ENCODE measurements around the gene DCC. TPM values are rescaled to one million over a fixed set of nuclear protein-coding genes. Genes with fewer than 3 reads are reported as not detected.
"Not testable (repeated sequence)": the region's sequence is repeated elsewhere in the genome, so short reads cannot be mapped to it uniquely, and the experiment has no call there.

The DCC gene
- total and polyA plus RNA-seq, 9 of the 15 experiments (the other 6 are each of a cell fraction or from before 2014, with no cell fraction given), result not detected

DNA sequence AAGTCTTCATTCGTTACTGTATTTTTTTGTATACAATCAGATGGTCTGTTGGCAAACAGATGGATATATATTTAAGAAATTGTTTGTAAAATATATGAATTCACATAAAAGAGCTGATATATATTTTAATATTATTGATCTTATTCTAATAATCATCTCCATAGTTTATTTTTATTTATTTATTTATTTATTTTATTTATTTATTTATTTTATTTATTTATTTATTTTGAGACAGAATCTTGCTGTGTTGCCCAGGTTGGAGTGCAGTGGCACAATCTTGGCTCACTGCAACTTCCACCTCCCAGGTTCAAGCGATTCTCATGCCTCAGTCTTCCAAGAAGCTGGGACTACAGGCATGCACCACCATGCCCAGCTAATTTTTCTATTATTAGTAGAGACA is 1128.2 kb downstream of the DCC start:
- H3K27me3 ChIP-seq (ENCODE audit: control insufficient read depth in 2 of 2, insufficient read depth in 2 of 2, low read length in 2 of 2); H3K36me3 ChIP-seq (ENCODE audit: control insufficient read depth, insufficient read depth, low read length); H3K9me3 ChIP-seq (replicated peaks; ENCODE audit: control insufficient read depth, insufficient read depth, low read depth, low read length); BruUV-seq (replicated peaks); ATAC-seq; intact Hi-C loops (cut with micrococcal nuclease); POLR2A ChIA-PET; H3K4me3 ChIP-seq; H4K20me1 ChIP-seq (replicated peaks; ENCODE audit: control insufficient read depth, insufficient read depth, low read length); FAIRE-seq; H3K4me2 ChIP-seq (ENCODE audit: insufficient read depth, low read length); H2AFZ ChIP-seq (ENCODE audit: low read depth, low read length); DNase-seq (ENCODE audit: extremely low read depth in 1 of 4, low spot score in 3 of 4); H3K9me1 ChIP-seq (ENCODE audit: control insufficient read depth, insufficient read depth, low read length); in situ Hi-C loops (cut with MboI); H3K4me1 ChIP-seq (replicated peaks in 1 of 2; ENCODE audit: control insufficient read depth in 2 of 2, insufficient read depth in 2 of 2, low read length in 2 of 2); CTCF ChIA-PET (ENCODE audit: low intra/inter-chr PET ratio); H3K79me2 ChIP-seq (ENCODE audit: control insufficient read depth, insufficient read depth, low read length); H3K27ac ChIP-seq (ENCODE audit: extremely low read depth, low read depth, low read length); H3K9ac ChIP-seq (ENCODE audit: insufficient read depth in 1 of 2, low read depth in 2 of 2, low read length in 2 of 2): not testable (repeated sequence)
- 0% methylated on average over 2 of the region's 2 CpGs for WGBS (ENCODE audit: insufficient coverage, low coverage, missing lambda C conversion rate)

GRCh38 chr18:53472546-53472945 is 1132.5 kb downstream of the DCC start:
- Histone ChIP-seq H3K9me1 (ENCODE audit: control insufficient read depth, insufficient read depth, low read length) (no peaks in the 10 kb centered on the region), H3K4me1 (replicated peaks in 1 of 2; ENCODE audit: control insufficient read depth in 2 of 2, insufficient read depth in 2 of 2, low read length in 2 of 2) (no peaks in the 10 kb centered on the region), H3K4me3 (no peak overlapping the region), H4K20me1 (replicated peaks; ENCODE audit: control insufficient read depth, insufficient read depth, low read length) (no peaks in the 10 kb centered on the region), H3K27ac (ENCODE audit: extremely low read depth, low read depth, low read length) (no peak overlapping the region), H3K9ac (ENCODE audit: insufficient read depth in 1 of 2, low read depth in 2 of 2, low read length in 2 of 2) (no peak overlapping the region), H3K27me3 (ENCODE audit: control insufficient read depth in 2 of 2, insufficient read depth in 2 of 2, low read length in 2 of 2) (no peaks in the 10 kb centered on the region), H3K36me3 (ENCODE audit: control insufficient read depth, insufficient read depth, low read length) (no peaks in the 10 kb centered on the region), H3K9me3 (replicated peaks; ENCODE audit: control insufficient read depth, insufficient read depth, low read depth, low read length) (no peaks in the 10 kb centered on the region), H3K79me2 (ENCODE audit: control insufficient read depth, insufficient read depth, low read length) (no peaks in the 10 kb centered on the region), H2AFZ (ENCODE audit: low read depth, low read length) (no peak overlapping the region), H3K4me2 (ENCODE audit: insufficient read depth, low read length) (no peak overlapping the region)
- ATAC-seq (no peak), FAIRE-seq (no peak), DNase-seq (ENCODE audit: extremely low read depth in 1 of 4, low spot score in 3 of 4) (no peak)
- in situ Hi-C loops (cut with MboI) (no loop called here), intact Hi-C loops (cut with micrococcal nuclease) (no loop called here)
- CTCF ChIA-PET (ENCODE audit: low intra/inter-chr PET ratio), result no interaction called here
- 0% methylated on average over 2 of the region's 2 CpGs for WGBS (ENCODE audit: insufficient coverage, low coverage, missing lambda C conversion rate)
- BruUV-seq (replicated peaks), result no TSS peak
- POLR2A ChIA-PET, result no interaction called here
- TF ChIP-seq ARNT (IDR thresholded peaks at IDR 0.05), result no peak
- no peak for TF ChIP-seq CBFA2T3 (IDR thresholded peaks at IDR 0.05)
- TF ChIP-seq POLR2AphosphoS2 (IDR thresholded peaks at IDR 0.05; ENCODE audit: low read length), result no peak
- TF ChIP-seq MCM2 (IDR thresholded peaks at IDR 0.05; ENCODE audit: low read depth), result no peak
- TF ChIP-seq ZNF449 (CRISPR knock-in tag; IDR thresholded peaks at IDR 0.05), result no peak
- no peak for TF ChIP-seq ZNF282 (CRISPR knock-in tag; IDR thresholded peaks at IDR 0.05)
- no peak for TF ChIP-seq ZNF740 (CRISPR knock-in tag; IDR thresholded peaks at IDR 0.05)
- TF ChIP-seq ZNF740 (tag; IDR thresholded peaks at IDR 0.05), result no peak
- no peak for TF ChIP-seq TAL1 (IDR thresholded peaks at IDR 0.05)
- no peak for TF ChIP-seq SIN3B (IDR thresholded peaks at IDR 0.05; ENCODE audit: low read depth)
- no peak for TF ChIP-seq RFX7 (CRISPR knock-in tag; IDR thresholded peaks at IDR 0.05)

All from K562 (cell line).